ENCODE data around the gene PLXNB2.

PLXNB2 gene

GRCh38 chr22:50246242-50247175, 60.9 kb downstream of the PLXNB2 start:
- DNase-seq (ENCODE audit: insufficient read length, low spot score) (no peak), FAIRE-seq (no peak)
- TF ChIP-seq CTCF (IDR thresholded peaks at IDR 0.05; ENCODE audit: insufficient read depth, missing control alignments), result no peak

GRCh38 chr22:50245214-50246072, 62.0 kb downstream of the PLXNB2 start:
- no peak for TF ChIP-seq CTCF (IDR thresholded peaks at IDR 0.05; ENCODE audit: insufficient read depth, missing control alignments)
- DNase-seq (ENCODE audit: insufficient read length, low spot score), result no peak
- FAIRE-seq, result no peak

- no peak for TF ChIP-seq CTCF (IDR thresholded peaks at IDR 0.05; ENCODE audit: insufficient read depth, missing control alignments)
- DNase-seq (ENCODE audit: insufficient read length, low spot score) (peak; percentile 62), FAIRE-seq (no peak)
Observed at GRCh38 chr22:50244420-50245213, 62.8 kb downstream of the PLXNB2 start, which contains the start of gene TUBGCP6. Gene TUBGCP6, minus strand, starts transcription at chr22:50245023. Its CDS starts 564 bp downstream, at chr22:50244459.

GRCh38 chr22:50243685-50244419, 63.6 kb downstream of the PLXNB2 start:
- FAIRE-seq (no peak), DNase-seq (ENCODE audit: insufficient read length, low spot score) (no peak)
- TF ChIP-seq CTCF (IDR thresholded peaks at IDR 0.05; ENCODE audit: insufficient read depth, missing control alignments), result no peak

GRCh38 chr22:50242406-50242949, 65.0 kb downstream of the PLXNB2 start:
- TF ChIP-seq CTCF (IDR thresholded peaks at IDR 0.05; ENCODE audit: insufficient read depth, missing control alignments), result no peak
- FAIRE-seq, result no peak
- no peak for DNase-seq (ENCODE audit: insufficient read length, low spot score)

GRCh38 chr22:50238755-50239154, 68.7 kb downstream of the PLXNB2 start:
- FAIRE-seq, result no peak
- DNase-seq (ENCODE audit: insufficient read length, low spot score), result no peak
- no peak for TF ChIP-seq CTCF (IDR thresholded peaks at IDR 0.05; ENCODE audit: insufficient read depth, missing control alignments)

Measured in D721Med (cell line).